Rectal smooth muscle tissue (tissue), 1 donor: Measurements from ENCODE around the gene TRMT2A.

Experiments
- H3K27ac ChIP-seq: one replicate; pipeline ENCODE4 v1.7.0; 2013; ENCODE audit warnings: low read depth, low read length, inconsistent platforms
- H3K27me3 ChIP-seq: one replicate; pipeline ENCODE4 v1.7.0; 2013; ENCODE audit warnings: low read length; ENCODE audit not compliant: control insufficient read depth, insufficient read depth
- H3K36me3 ChIP-seq: one replicate; pipeline ENCODE4 v1.7.0; 2013; ENCODE audit warnings: low read length; ENCODE audit not compliant: control insufficient read depth, insufficient read depth
- H3K4me1 ChIP-seq: one replicate; pipeline ENCODE4 v1.7.0; 2013; ENCODE audit warnings: low read length; ENCODE audit not compliant: control insufficient read depth, insufficient read depth
- H3K4me3 ChIP-seq: one replicate; pipeline ENCODE4 v1.7.0; 2013; ENCODE audit warnings: low read length
- H3K9ac ChIP-seq: one replicate; pipeline ENCODE4 v1.7.0; 2013; ENCODE audit warnings: low read length

Gene TRMT2A

DNA sequence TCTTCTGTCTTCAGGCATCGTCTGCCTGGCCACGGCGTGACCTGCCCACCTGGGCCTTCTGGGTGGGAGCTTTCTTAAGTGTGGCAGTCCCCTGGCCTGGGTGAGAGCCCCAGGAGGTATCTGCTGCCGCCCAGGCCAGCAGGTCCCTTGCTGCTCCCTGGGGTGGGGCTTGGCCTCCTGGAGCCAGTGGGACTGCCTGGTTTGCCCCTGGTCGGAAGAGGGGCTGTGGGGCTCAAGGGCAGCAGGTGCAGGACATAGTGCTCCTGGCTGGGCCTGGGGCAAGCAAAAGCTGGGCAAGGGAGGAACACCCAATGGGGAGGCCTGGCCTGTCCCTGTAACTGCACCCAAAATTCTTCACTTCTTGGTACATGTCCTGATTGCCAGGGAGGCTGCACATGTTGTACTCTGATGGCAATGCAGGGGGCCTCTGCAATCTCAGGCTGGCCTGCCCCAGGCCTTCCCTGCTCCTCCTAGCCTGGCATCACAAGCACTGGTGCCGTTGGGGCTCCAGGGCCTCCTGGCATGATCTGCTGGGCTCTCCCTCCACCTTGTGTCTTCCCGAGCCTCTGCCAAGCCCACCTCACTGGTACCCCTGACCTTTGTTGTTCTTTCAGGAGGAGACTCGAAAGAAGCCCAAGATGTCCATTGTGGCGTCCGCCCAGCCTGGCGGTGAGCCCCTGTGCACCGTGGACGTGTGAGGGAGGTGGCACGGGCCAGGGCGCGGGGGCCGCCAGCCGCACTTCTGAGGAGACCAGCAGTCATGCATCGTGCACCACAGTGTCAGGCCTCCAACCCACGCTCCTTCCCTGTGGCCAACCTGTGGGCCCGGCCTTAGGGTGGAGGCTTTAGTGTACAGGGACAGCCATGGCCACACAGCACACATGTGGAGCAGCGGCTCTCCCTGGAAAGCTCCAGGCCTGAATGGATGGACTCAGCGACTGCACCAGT, 7.3 kb downstream of the TRMT2A start:
- no peaks in the 10 kb centered on the region for H3K4me1 ChIP-seq
- no peak overlapping the region for H3K4me3 ChIP-seq
- no peak overlapping the region for H3K27ac ChIP-seq
- H3K36me3 ChIP-seq, result peaks cover 63% of the 10 kb centered on the region
- no peak overlapping the region for H3K9ac ChIP-seq
- H3K27me3 ChIP-seq, result no peaks in the 10 kb centered on the region

- Histone ChIP-seq H3K4me1 (no peaks in the 10 kb centered on the region), H3K36me3 (peaks cover 64% of the 10 kb centered on the region), H3K9ac (no peak overlapping the region), H3K27me3 (no peaks in the 10 kb centered on the region), H3K27ac (no peak overlapping the region), H3K4me3 (no peak overlapping the region)
These were observed 8.2 kb downstream of the TRMT2A start for GRCh38 chr22:20108757-20109230.

GRCh38 chr22:20107951-20108756, 8.9 kb downstream of the TRMT2A start:
- Histone ChIP-seq H3K27me3 (no peaks in the 10 kb centered on the region), H3K27ac (no peak overlapping the region), H3K36me3 (peaks cover 61% of the 10 kb centered on the region), H3K4me3 (no peak overlapping the region), H3K9ac (no peak overlapping the region), H3K4me1 (no peaks in the 10 kb centered on the region)

GRCh38 chr22:20107471-20107901, 9.5 kb downstream of the TRMT2A start:
- Histone ChIP-seq H3K4me3 (no peak overlapping the region), H3K36me3 (peaks cover 58% of the 10 kb centered on the region), H3K9ac (no peak overlapping the region), H3K4me1 (no peaks in the 10 kb centered on the region), H3K27ac (no peak overlapping the region), H3K27me3 (no peaks in the 10 kb centered on the region)

GRCh38 chr22:20106849-20107237, 10.2 kb downstream of the TRMT2A start:
- Histone ChIP-seq H3K4me3 (no peak overlapping the region), H3K27me3 (no peaks in the 10 kb centered on the region), H3K36me3 (peaks cover 59% of the 10 kb centered on the region), H3K9ac (no peak overlapping the region), H3K27ac (no peak overlapping the region), H3K4me1 (no peaks in the 10 kb centered on the region)

DNA sequence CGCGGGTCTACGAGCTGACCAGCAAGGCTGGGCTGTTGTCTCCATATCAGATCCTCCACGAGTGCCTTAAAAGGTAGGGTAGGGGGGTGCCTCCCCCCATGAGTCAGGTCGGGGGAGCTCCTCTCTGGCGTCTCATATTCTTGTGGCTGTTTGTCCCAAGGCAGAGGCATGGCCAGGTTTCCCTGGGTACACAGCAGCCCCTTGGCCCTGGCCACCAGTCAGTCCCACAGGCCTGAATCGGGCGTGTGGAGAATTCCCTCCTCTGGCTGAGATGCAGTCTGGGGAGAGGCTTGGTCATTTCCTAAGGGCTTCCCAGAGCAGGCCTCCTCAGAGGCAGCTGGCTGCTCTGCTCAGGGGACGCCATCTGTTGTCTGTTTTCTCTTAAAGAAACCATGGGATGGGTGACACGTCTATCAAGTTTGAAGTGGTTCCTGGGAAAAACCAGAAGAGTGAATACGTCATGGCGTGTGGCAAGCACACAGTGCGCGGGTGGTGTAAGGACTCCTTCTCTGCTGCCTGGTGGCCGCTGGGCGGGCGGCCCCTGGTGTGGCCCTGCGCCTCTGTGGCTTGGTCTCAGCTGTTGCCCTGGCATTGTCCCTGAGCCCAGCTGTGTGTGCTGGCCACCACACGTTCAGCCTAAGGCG, 10.7 kb downstream of the TRMT2A start:
- Histone ChIP-seq H3K27ac (no peak overlapping the region), H3K4me1 (no peaks in the 10 kb centered on the region), H3K27me3 (no peaks in the 10 kb centered on the region), H3K9ac (no peak overlapping the region), H3K36me3 (peaks cover 58% of the 10 kb centered on the region), H3K4me3 (no peak overlapping the region)

GRCh38 chr22:20105456-20106204, 11.4 kb downstream of the TRMT2A start:
- Histone ChIP-seq H3K36me3 (peaks cover 58% of the 10 kb centered on the region), H3K9ac (no peak overlapping the region), H3K4me3 (no peak overlapping the region), H3K27ac (no peak overlapping the region), H3K4me1 (no peaks in the 10 kb centered on the region), H3K27me3 (no peaks in the 10 kb centered on the region)

- Histone ChIP-seq H3K4me3 (no peak overlapping the region), H3K36me3 (peaks cover 39% of the 10 kb centered on the region), H3K4me1 (no peaks in the 10 kb centered on the region), H3K9ac (no peak overlapping the region), H3K27ac (no peak overlapping the region), H3K27me3 (no peaks in the 10 kb centered on the region)
These were observed 14.7 kb downstream of the TRMT2A start for GRCh38 chr22:20102203-20102780.

DNA sequence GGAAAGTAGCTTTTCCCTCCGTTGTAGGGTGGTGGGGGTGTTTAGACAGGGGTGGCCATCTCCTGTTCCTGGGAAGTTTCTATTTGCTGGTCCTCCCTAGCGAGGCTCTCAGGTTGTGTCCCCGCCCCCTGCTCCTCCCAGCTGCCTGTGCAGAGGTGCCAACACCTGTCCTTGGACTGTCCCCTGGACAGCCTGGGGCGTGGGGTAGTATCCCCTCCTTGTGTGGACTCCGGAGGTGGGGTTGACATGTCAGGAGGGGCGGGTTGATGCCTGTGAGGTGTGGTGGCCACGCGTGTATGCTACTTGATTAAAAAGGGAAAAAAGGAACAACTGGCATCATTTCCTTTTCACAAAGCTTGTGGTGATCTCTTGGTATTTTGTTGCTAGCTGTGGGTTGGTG, 15.4 kb downstream of the TRMT2A start:
- Histone ChIP-seq H3K27ac (no peak overlapping the region), H3K4me1 (no peaks in the 10 kb centered on the region), H3K4me3 (no peak overlapping the region), H3K9ac (no peak overlapping the region), H3K36me3 (peaks cover 32% of the 10 kb centered on the region), H3K27me3 (no peaks in the 10 kb centered on the region)

- peaks cover 26% of the 10 kb centered on the region for H3K36me3 ChIP-seq
- H3K27me3 ChIP-seq, result no peaks in the 10 kb centered on the region
- H3K27ac ChIP-seq, result no peak overlapping the region
- H3K4me1 ChIP-seq, result no peaks in the 10 kb centered on the region
- H3K4me3 ChIP-seq, result no peak overlapping the region
- no peak overlapping the region for H3K9ac ChIP-seq
These were observed 17.8 kb downstream of the TRMT2A start for GRCh38 chr22:20099099-20099711.
